ENCODE measurements around the gene GJB2.

DNA sequence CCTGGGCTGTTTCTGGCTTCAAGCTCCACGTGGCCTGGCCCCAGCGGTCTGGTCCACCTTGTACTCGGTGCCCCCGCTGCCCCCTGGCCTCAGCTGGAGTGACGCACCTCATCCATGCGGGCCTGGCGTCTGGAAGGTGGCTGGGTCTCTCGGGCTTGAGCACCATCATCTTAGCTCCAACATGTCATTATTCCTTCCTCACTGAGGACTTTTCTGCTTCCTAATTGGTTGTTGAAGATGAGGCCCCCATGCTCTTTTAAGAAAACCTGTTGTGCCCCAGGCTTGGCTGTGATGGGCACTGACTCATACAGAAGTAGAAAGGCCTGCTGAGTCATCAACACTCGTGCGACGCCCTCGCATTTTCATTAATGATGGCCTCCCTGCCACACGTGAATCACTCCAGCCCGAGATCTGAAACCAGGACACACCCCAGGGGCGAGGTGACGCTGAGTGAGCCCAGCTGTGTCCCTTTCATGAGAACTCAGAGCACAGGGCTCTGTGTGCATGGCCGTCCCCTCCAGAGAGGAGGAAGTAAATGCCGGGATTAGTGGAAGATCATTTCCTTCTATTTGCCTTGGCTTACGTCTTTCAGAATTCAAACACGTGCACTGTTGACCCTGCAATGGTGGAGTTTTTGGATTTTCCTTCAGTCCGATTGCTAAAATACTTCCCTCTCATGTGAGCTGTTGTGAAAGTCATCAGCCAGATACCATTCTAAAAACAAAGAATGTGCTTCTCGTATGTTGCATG is 17.9 kb downstream of the GJB2 start:
- TF ChIP-seq, protein P1, sequence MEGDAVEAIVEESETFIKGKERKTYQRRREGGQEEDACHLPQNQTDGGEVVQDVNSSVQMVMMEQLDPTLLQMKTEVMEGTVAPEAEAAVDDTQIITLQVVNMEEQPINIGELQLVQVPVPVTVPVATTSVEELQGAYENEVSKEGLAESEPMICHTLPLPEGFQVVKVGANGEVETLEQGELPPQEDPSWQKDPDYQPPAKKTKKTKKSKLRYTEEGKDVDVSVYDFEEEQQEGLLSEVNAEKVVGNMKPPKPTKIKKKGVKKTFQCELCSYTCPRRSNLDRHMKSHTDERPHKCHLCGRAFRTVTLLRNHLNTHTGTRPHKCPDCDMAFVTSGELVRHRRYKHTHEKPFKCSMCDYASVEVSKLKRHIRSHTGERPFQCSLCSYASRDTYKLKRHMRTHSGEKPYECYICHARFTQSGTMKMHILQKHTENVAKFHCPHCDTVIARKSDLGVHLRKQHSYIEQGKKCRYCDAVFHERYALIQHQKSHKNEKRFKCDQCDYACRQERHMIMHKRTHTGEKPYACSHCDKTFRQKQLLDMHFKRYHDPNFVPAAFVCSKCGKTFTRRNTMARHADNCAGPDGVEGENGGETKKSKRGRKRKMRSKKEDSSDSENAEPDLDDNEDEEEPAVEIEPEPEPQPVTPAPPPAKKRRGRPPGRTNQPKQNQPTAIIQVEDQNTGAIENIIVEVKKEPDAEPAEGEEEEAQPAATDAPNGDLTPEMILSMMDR (IDR thresholded peaks at IDR 0.05; ENCODE audit: low read depth, low read length): no peak
- TF ChIP-seq POLR2A (IDR thresholded peaks at IDR 0.05; ENCODE audit: extremely low read depth, insufficient read length): no peak

Data from NB4 (cell line).